DLD1 (cell line): ENCODE results near the gene INHBE.
"Not testable (repeated sequence)": the region's sequence is repeated elsewhere in the genome, so short reads cannot be mapped to it uniquely, and the experiment has no call there.

Source experiments
- in situ Hi-C: cut with HindIII; loops from 2 replicates; pipeline ENCODE4 v1.10.0; 2017; ENCODE audit warnings: low sequenced_read_pairs

The INHBE gene

GRCh38 chr12:57454566-57455373 lies at the start of gene INHBE:
TSS of gene INHBE (plus strand) at chr12:57455307. CDS start at chr12:57455537, 230 bp downstream.
- in situ Hi-C loops: no loop called here

GRCh38 chr12:57410534-57410933 lies 44.6 kb upstream of the INHBE start:
- in situ Hi-C loops: no loop called here

- in situ Hi-C loops: not testable (repeated sequence)
Measured at GRCh38 chr12:57414160-57414559, 40.9 kb upstream of the INHBE start.

- in situ Hi-C loops: no loop called here
Measured at GRCh38 chr12:57415088-57415487, 40.0 kb upstream of the INHBE start.

GRCh38 chr12:57416039-57416996 lies 38.8 kb upstream of the INHBE start:
- in situ Hi-C loops: no loop called here

- in situ Hi-C loops: no loop called here
Measured at GRCh38 chr12:57418255-57418654, 36.9 kb upstream of the INHBE start.

GRCh38 chr12:57419495-57419894 lies 35.6 kb upstream of the INHBE start:
- in situ Hi-C loops: no loop called here

- in situ Hi-C loops: no loop called here
Measured at GRCh38 chr12:57420482-57420881, 34.6 kb upstream of the INHBE start.

GRCh38 chr12:57426948-57427347 lies 28.2 kb upstream of the INHBE start:
- in situ Hi-C loops: not testable (repeated sequence)

GRCh38 chr12:57428965-57429364 lies 26.1 kb upstream of the INHBE start:
- in situ Hi-C loops: no loop called here

- in situ Hi-C loops: no loop called here
Measured at GRCh38 chr12:57429473-57430111, 25.5 kb upstream of the INHBE start.

- in situ Hi-C loops: no loop called here
Measured at GRCh38 chr12:57430112-57430930, 24.8 kb upstream of the INHBE start.

GRCh38 chr12:57430931-57431566 lies 24.1 kb upstream of the INHBE start, which contains the start of gene R3HDM2:
TSS of gene R3HDM2 (minus strand) at chr12:57431043. CDS start at chr12:57310428, 120,615 bp downstream.
- in situ Hi-C loops: no loop called here

- in situ Hi-C loops: no loop called here
Measured at GRCh38 chr12:57431654-57432188, 23.4 kb upstream of the INHBE start.

GRCh38 chr12:57433370-57433769 lies 21.7 kb upstream of the INHBE start:
- in situ Hi-C loops: no loop called here

- in situ Hi-C loops: no loop called here
Measured at GRCh38 chr12:57434517-57435223, 20.4 kb upstream of the INHBE start, which contains the start of gene INHBC. TSS of gene INHBC (plus strand) at chr12:57434784. CDS start at chr12:57434887, 103 bp downstream.

GRCh38 chr12:57435293-57435692 lies 19.8 kb upstream of the INHBE start:
- in situ Hi-C loops: no loop called here

- in situ Hi-C loops: no loop called here
Measured at GRCh38 chr12:57438400-57438799, 16.7 kb upstream of the INHBE start.
